NCI-H146 (cell line): ENCODE results near the gene MSL1.

ENCODE experiments used
- DNase-seq: peaks from one replicate; lab custom pipeline; 2025; lab: John Stamatoyannopoulos, UW

Gene MSL1

DNA sequence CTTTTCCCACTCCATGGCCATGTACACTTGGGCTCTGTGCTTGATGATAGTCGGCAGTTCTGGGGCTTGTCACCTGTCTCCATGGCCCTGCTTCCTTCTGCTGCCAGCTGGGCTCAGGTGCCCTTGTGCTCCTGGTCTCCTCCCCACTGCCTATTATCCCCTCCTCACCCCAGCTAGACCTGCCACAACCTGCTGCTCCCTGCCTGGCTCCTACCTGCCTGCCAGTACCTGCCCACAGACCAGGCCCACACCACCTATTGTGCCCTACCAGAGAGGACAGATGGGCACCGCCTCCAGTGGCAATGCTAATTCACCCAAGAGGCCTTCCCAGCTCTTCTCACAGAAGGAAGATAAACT is 55.0 kb downstream of the MSL1 start:
- DNase-seq = peak; percentile 39

- DNase-seq = peak; percentile 70
Observed at GRCh38 chr17:40177275-40177874, 55.6 kb downstream of the MSL1 start, which contains the start of gene RAPGEFL1. Gene RAPGEFL1 (plus strand): TSS chr17:40177470. CDS start chr17:40177862, 392 bp downstream.

GRCh38 chr17:40178021-40178601 is 56.3 kb downstream of the MSL1 start:
- no peak for DNase-seq

GRCh38 chr17:40178660-40179059 is 56.9 kb downstream of the MSL1 start:
- DNase-seq = no peak

DNA sequence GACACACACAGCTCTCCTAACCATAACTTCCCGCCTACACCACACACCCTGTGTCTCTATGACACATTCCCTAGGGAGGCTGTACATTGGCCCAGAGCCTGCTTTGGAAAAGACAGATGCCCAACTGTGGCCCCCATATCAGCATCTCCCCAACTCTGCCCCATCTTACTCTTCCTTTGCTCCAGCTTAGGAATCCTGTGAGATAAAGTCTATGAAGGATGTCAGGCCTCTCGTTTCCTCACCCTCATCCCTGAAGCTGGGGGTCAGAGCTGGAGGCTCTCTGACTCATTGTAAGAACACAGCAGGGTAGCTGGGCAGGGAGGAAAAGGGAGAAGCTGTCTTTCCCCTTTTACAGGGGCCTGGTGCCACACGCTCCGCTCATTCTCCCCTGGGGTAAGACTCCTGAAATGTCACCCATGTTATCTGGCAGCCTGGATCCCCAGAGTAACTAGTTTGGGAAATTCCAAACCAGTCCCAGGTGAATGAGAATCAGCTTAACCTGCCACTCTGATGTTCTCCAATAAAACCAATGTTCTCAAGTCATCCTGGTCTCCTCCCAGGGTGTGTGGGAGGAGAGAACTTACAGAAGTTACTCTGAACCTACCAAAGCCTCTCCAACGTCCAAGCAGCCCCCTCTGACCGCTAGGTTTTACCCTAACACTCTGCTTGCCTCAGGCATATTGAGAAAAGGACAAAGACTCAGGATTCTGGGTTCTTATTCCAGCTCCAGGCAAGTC is 58.3 kb downstream of the MSL1 start:
- no peak for DNase-seq

GRCh38 chr17:40180694-40181093 is 58.9 kb downstream of the MSL1 start:
- no peak for DNase-seq

GRCh38 chr17:40181205-40181604 is 59.4 kb downstream of the MSL1 start:
- no peak for DNase-seq

DNA sequence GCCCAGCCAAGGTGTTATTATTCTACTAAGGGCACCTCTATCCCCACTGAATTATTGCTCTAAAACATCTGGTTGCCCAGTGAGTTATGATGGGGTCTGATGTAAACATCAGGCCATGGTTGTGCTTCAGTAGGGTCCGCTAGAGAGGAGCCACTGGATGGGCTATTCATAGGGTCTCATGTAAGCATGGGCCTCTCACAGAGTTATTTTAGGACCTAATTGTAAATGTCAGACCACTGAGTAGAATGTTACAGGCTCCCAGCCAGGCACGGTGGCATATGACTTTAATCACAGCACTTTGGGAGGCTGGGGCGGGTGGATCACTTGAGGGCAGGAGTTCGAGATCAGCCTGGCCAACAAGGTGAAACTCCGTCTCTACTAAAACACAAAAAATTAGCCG is 60.8 kb downstream of the MSL1 start:
- no peak for DNase-seq
